Caco-2 (cell line): ENCODE results near the gene GGA1. TPM values are rescaled to one million over a fixed set of nuclear protein-coding genes. Genes with fewer than 3 reads are reported as not detected.

Experiments
- BruUV-seq: library from RNA; stranded (reverse); fragments of 400-500 nt; replicated peaks from 2 replicates; lab custom pipeline; 2021; lab: Mats Ljungman, UMichigan
- CTCF ChIA-PET: fragments of 300-600 bp; sonication (Branson Sonifier 250); formaldehyde crosslinking; loops from one replicate; lab custom pipeline; 2022; ENCODE audit warnings: antibody characterized with exemption; lab: Charles Lee
- POLR2A ChIA-PET: fragments of 300-600 bp; sonication (Branson Sonifier 250); formaldehyde crosslinking; loops from one replicate; lab custom pipeline; 2022; ENCODE audit warnings: antibody characterized with exemption; lab: Charles Lee
- DNase-seq, 2 experiments: peaks; one replicate each; pipeline versions ENCODE4 v3.0.0 to v3.0.0-alpha.2; 2020 to 2022
- H3K27me3 ChIP-seq: replicated peaks from 2 replicates; pipeline ENCODE4 v1.6.0; 2011; ENCODE audit warnings: low read length; ENCODE audit not compliant: control insufficient read depth, insufficient read depth
- H3K36me3 ChIP-seq: 2 replicates; pipeline ENCODE4 v1.5.1; 2011; ENCODE audit warnings: low read length; ENCODE audit not compliant: control insufficient read depth, insufficient read depth
- H3K4me1 ChIP-seq: fragments of 250-450 bp; sonication (Bioruptor Pico); 2 replicates; pipeline ENCODE4 v1.5.1; 2020; ENCODE audit warnings: mild to moderate bottlenecking
- H3K4me3 ChIP-seq: 2 replicates; pipeline ENCODE4 v1.5.1; 2011; ENCODE audit warnings: low read depth, mild to moderate bottlenecking, control low read depth, low read length
- H3K9me3 ChIP-seq: fragments of 250-450 bp; sonication (Bioruptor Pico); 2 replicates; pipeline ENCODE4 v1.5.1; 2020; ENCODE audit warnings: mild to moderate bottlenecking, moderate library complexity
- H3K27ac Mint-ChIP-seq: one replicate; pipeline ENCODE4 v1.8.0; 2022; ENCODE audit warnings: mixed read lengths; ENCODE audit not compliant: unreplicated experiment
- H3K27me3 Mint-ChIP-seq: one replicate; pipeline ENCODE4 v1.8.0; 2022; ENCODE audit warnings: mixed read lengths; ENCODE audit not compliant: insufficient read depth, unreplicated experiment
- H3K36me3 Mint-ChIP-seq: one replicate; pipeline ENCODE4 v1.8.0; 2022; ENCODE audit warnings: mild to moderate bottlenecking, mixed read lengths; ENCODE audit not compliant: insufficient read depth, unreplicated experiment
- H3K4me1 Mint-ChIP-seq: one replicate; pipeline ENCODE4 v1.8.0; 2022; ENCODE audit warnings: low read depth, mixed read lengths; ENCODE audit not compliant: unreplicated experiment
- H3K4me3 Mint-ChIP-seq: one replicate; pipeline ENCODE4 v1.8.0; 2022; ENCODE audit warnings: mild to moderate bottlenecking, moderate library complexity, mixed read lengths; ENCODE audit not compliant: unreplicated experiment
- H3K9me3 Mint-ChIP-seq: one replicate; pipeline ENCODE4 v1.8.0; 2022; ENCODE audit warnings: mixed read lengths; ENCODE audit not compliant: unreplicated experiment
- CTCF ChIP-seq, 2 experiments: fragments of 200-600 bp in 1 of 2; IDR thresholded peaks; 1 replicate in 1 of 2; 2 replicates in 1 of 2; pipeline versions ENCODE4 v1.5.1 to v1.8.0; 2011 to 2022; ENCODE audit warnings: antibody characterized with exemption in 1 of 2, control low read depth in 1 of 2, inconsistent platforms in 1 of 2, low read depth in 1 of 2, low read length in 1 of 2, mild to moderate bottlenecking in 1 of 2, moderate library complexity in 1 of 2; ENCODE audit not compliant: insufficient read depth in 1 of 2, severe bottlenecking in 1 of 2, unreplicated experiment in 1 of 2
- intact Hi-C: fragments of 100-400 bp; cut with micrococcal nuclease; formaldehyde crosslinking; loops from one replicate; pipeline ENCODE4 v1.10.0; 2022; ENCODE audit not compliant: unreplicated experiment
- total RNA-seq: library from RNA; stranded (reverse); gene quantifications from 2 replicates; pipeline ENCODE4 v1.2.3, GENCODE V29; 2022

The GGA1 gene
- total RNA-seq, 1 experiment from 2014 or later = 65.7 TPM

- no peak for DNase-seq
- peaks cover 19% of the 10 kb centered on the region for H3K4me1 Mint-ChIP-seq
- Histone ChIP-seq H3K9me3 (no peaks in the 10 kb centered on the region), H3K27me3 (no peaks in the 10 kb centered on the region), H3K4me3 (no peak overlapping the region; the same call in 1 of the 2 replicates), H3K4me1 (peaks cover 18% of the 10 kb centered on the region), H3K36me3 (no peaks in the 10 kb centered on the region; the same call in 1 of the 2 replicates)
- intact Hi-C loops = no loop called here
- H3K9me3 Mint-ChIP-seq = no peaks in the 10 kb centered on the region
- POLR2A ChIA-PET = interaction anchor here (0.7 kb wide), 1 partner anchor 67 kb away, joined by 9 read pairs; no protein-coding TSS in a partner anchor
- BruUV-seq = no TSS peak
- no peak overlapping the region for H3K4me3 Mint-ChIP-seq
- H3K27me3 Mint-ChIP-seq = no peaks in the 10 kb centered on the region
- peak in 1 of 2 experiments; percentile 39 for TF ChIP-seq CTCF (IDR thresholded peaks at IDR 0.05; ENCODE audit: insufficient read depth in 1 of 2, low read depth in 1 of 2, low read length in 1 of 2, severe bottlenecking in 1 of 2, unreplicated experiment in 1 of 2)
- H3K27ac Mint-ChIP-seq = no peak overlapping the region
- CTCF ChIA-PET = interaction anchor here (0.5 to 1.5 kb wide), 8 partner anchors 10 to 1549 kb away, joined by 3 to 12 read pairs (median 6); no protein-coding TSS in a partner anchor
- peaks cover 32% of the 10 kb centered on the region for H3K36me3 Mint-ChIP-seq
Observed at GRCh38 chr22:37661160-37661924, 52.7 kb downstream of the GGA1 start.

GRCh38 chr22:37662039-37662438, 53.4 kb downstream of the GGA1 start:
- intact Hi-C loops = no loop called here
- DNase-seq = no peak
- Histone ChIP-seq H3K4me1 (peaks cover 18% of the 10 kb centered on the region), H3K4me3 (no peak overlapping the region), H3K36me3 (no peaks in the 10 kb centered on the region; the same call in 1 of the 2 replicates), H3K27me3 (no peaks in the 10 kb centered on the region), H3K9me3 (no peaks in the 10 kb centered on the region)
- Mint-ChIP-seq H3K27me3 (no peaks in the 10 kb centered on the region), H3K9me3 (no peaks in the 10 kb centered on the region), H3K36me3 (peaks cover 39% of the 10 kb centered on the region), H3K4me3 (no peak overlapping the region), H3K4me1 (peaks cover 19% of the 10 kb centered on the region), H3K27ac (no peak overlapping the region)
- no peak for TF ChIP-seq CTCF (IDR thresholded peaks at IDR 0.05; ENCODE audit: insufficient read depth in 1 of 2, low read depth in 1 of 2, low read length in 1 of 2, severe bottlenecking in 1 of 2, unreplicated experiment in 1 of 2)
- CTCF ChIA-PET = interaction anchor here (0.5 to 1.4 kb wide), 6 partner anchors 9 to 1548 kb away, joined by 3 to 6 read pairs (median 6); no protein-coding TSS in a partner anchor
- BruUV-seq = no TSS peak
- POLR2A ChIA-PET = no interaction called here

- H3K9me3 Mint-ChIP-seq = no peaks in the 10 kb centered on the region
- no peak for TF ChIP-seq CTCF (IDR thresholded peaks at IDR 0.05; ENCODE audit: insufficient read depth in 1 of 2, low read depth in 1 of 2, low read length in 1 of 2, severe bottlenecking in 1 of 2, unreplicated experiment in 1 of 2)
- no peaks in the 10 kb centered on the region for H3K27me3 Mint-ChIP-seq
- Histone ChIP-seq H3K4me3 (no peak overlapping the region), H3K27me3 (no peaks in the 10 kb centered on the region), H3K9me3 (no peaks in the 10 kb centered on the region), H3K36me3 (no peaks in the 10 kb centered on the region; the same call in 1 of the 2 replicates), H3K4me1 (peaks cover 14% of the 10 kb centered on the region; the same call in 1 of the 2 replicates)
- H3K36me3 Mint-ChIP-seq = peaks cover 43% of the 10 kb centered on the region
- DNase-seq = no peak
- H3K4me1 Mint-ChIP-seq = peaks cover 14% of the 10 kb centered on the region
- ChIA-PET CTCF (interaction anchor here (0.7 to 1.1 kb wide), 2 partner anchors 20 to 347 kb away, joined by 3 read pairs; no protein-coding TSS in a partner anchor), POLR2A (no interaction called here)
- no TSS peak for BruUV-seq
- no peak overlapping the region for H3K27ac Mint-ChIP-seq
- intact Hi-C loops = no loop called here
- no peak overlapping the region for H3K4me3 Mint-ChIP-seq
Observed at GRCh38 chr22:37663521-37664140, 55.0 kb downstream of the GGA1 start.
